ENCODE measurements around the gene ADAMTSL3.

Gene ADAMTSL3

GRCh38 chr15:83999396-84000135 lies 345.6 kb downstream of the ADAMTSL3 start:
- Histone ChIP-seq H3F3A (ENCODE audit: insufficient read depth) (no peaks in the 10 kb centered on the region), H3K9me3 (ENCODE audit: insufficient read depth, low read length) (no peaks in the 10 kb centered on the region), H3K36me3 (ENCODE audit: low read length) (no peaks in the 10 kb centered on the region), H3K9me2 (replicated peaks; ENCODE audit: insufficient read depth, low read length) (no peaks in the 10 kb centered on the region), H3K9ac (ENCODE audit: low read length) (no peak overlapping the region), H3K79me2 (ENCODE audit: insufficient read depth, low read length) (no peaks in the 10 kb centered on the region), H3K4me2 (ENCODE audit: low read depth, low read length, poor library complexity, severe bottlenecking) (no peak overlapping the region), H3K4me3 (ENCODE audit: insufficient read depth, low read length, poor library complexity, severe bottlenecking) (no peak overlapping the region), H4K20me1 (ENCODE audit: low read depth, low read length) (no peaks in the 10 kb centered on the region), H3K27me3 (ENCODE audit: low read length) (no peaks in the 10 kb centered on the region), H2AFZ (ENCODE audit: low read depth, low read length, severe bottlenecking) (no peak overlapping the region), H3K27ac (ENCODE audit: low read depth, low read length) (no peak overlapping the region)
- no peak for TF ChIP-seq EZH2phosphoT487 (conservative IDR thresholded peaks at IDR 0.05; ENCODE audit: low read length)
- TF ChIP-seq, protein P1, sequence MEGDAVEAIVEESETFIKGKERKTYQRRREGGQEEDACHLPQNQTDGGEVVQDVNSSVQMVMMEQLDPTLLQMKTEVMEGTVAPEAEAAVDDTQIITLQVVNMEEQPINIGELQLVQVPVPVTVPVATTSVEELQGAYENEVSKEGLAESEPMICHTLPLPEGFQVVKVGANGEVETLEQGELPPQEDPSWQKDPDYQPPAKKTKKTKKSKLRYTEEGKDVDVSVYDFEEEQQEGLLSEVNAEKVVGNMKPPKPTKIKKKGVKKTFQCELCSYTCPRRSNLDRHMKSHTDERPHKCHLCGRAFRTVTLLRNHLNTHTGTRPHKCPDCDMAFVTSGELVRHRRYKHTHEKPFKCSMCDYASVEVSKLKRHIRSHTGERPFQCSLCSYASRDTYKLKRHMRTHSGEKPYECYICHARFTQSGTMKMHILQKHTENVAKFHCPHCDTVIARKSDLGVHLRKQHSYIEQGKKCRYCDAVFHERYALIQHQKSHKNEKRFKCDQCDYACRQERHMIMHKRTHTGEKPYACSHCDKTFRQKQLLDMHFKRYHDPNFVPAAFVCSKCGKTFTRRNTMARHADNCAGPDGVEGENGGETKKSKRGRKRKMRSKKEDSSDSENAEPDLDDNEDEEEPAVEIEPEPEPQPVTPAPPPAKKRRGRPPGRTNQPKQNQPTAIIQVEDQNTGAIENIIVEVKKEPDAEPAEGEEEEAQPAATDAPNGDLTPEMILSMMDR (IDR thresholded peaks at IDR 0.05; ENCODE audit: insufficient read depth, low read length, poor library complexity, severe bottlenecking): no peak

DNA sequence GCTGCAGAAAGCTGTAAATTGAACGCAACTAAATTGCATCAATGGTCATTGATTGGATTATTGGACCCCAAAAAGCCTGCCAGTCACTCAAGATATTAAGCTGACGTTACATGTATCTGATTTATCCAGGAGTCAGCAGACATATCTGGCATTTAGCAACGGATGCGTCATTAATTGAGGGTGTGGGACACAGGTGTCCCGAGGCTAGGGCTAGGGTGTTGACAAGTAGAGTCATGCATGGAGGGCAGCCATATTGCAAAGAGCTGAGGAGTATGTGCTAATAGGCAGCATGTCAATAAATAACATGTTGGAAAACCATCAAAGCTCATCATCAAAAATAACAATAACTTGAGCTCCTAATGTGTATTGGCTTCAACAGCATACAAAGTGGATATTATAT lies 347.1 kb downstream of the ADAMTSL3 start:
- H3K4me3 ChIP-seq (ENCODE audit: insufficient read depth, low read length, poor library complexity, severe bottlenecking): no peak overlapping the region
- H4K20me1 ChIP-seq (ENCODE audit: low read depth, low read length): no peaks in the 10 kb centered on the region
- no peak overlapping the region for H3K9ac ChIP-seq (ENCODE audit: low read length)
- H3F3A ChIP-seq (ENCODE audit: insufficient read depth): no peaks in the 10 kb centered on the region
- no peaks in the 10 kb centered on the region for H3K9me2 ChIP-seq (replicated peaks; ENCODE audit: insufficient read depth, low read length)
- H3K36me3 ChIP-seq (ENCODE audit: low read length): no peaks in the 10 kb centered on the region
- no peak overlapping the region for H3K4me2 ChIP-seq (ENCODE audit: low read depth, low read length, poor library complexity, severe bottlenecking)
- H2AFZ ChIP-seq (ENCODE audit: low read depth, low read length, severe bottlenecking): no peak overlapping the region
- no peaks in the 10 kb centered on the region for H3K27me3 ChIP-seq (ENCODE audit: low read length)
- H3K79me2 ChIP-seq (ENCODE audit: insufficient read depth, low read length): no peaks in the 10 kb centered on the region
- no peak overlapping the region for H3K27ac ChIP-seq (ENCODE audit: low read depth, low read length)
- no peak for TF ChIP-seq EZH2phosphoT487 (conservative IDR thresholded peaks at IDR 0.05; ENCODE audit: low read length)
- TF ChIP-seq, protein P1 (IDR thresholded peaks at IDR 0.05; ENCODE audit: insufficient read depth, low read length, poor library complexity, severe bottlenecking): no peak
- H3K9me3 ChIP-seq (ENCODE audit: insufficient read depth, low read length): no peaks in the 10 kb centered on the region

- Histone ChIP-seq H3K36me3 (ENCODE audit: low read length) (no peaks in the 10 kb centered on the region), H3K4me2 (ENCODE audit: low read depth, low read length, poor library complexity, severe bottlenecking) (no peak overlapping the region), H3K27me3 (ENCODE audit: low read length) (no peaks in the 10 kb centered on the region), H4K20me1 (ENCODE audit: low read depth, low read length) (no peaks in the 10 kb centered on the region), H3K9me2 (replicated peaks; ENCODE audit: insufficient read depth, low read length) (no peaks in the 10 kb centered on the region), H3K4me3 (ENCODE audit: insufficient read depth, low read length, poor library complexity, severe bottlenecking) (no peak overlapping the region), H3K27ac (ENCODE audit: low read depth, low read length) (no peak overlapping the region), H3K9me3 (ENCODE audit: insufficient read depth, low read length) (no peaks in the 10 kb centered on the region), H2AFZ (ENCODE audit: low read depth, low read length, severe bottlenecking) (no peak overlapping the region), H3K9ac (ENCODE audit: low read length) (no peak overlapping the region), H3F3A (ENCODE audit: insufficient read depth) (no peaks in the 10 kb centered on the region), H3K79me2 (ENCODE audit: insufficient read depth, low read length) (no peaks in the 10 kb centered on the region)
- TF ChIP-seq, protein P1 (IDR thresholded peaks at IDR 0.05; ENCODE audit: insufficient read depth, low read length, poor library complexity, severe bottlenecking): no peak
- no peak for TF ChIP-seq EZH2phosphoT487 (conservative IDR thresholded peaks at IDR 0.05; ENCODE audit: low read length)
These were observed 347.7 kb downstream of the ADAMTSL3 start for GRCh38 chr15:84001655-84002054.

Data from SU-DHL-6 (cell line).